Effector memory CD8-positive, alpha-beta T cell (primary cell): ENCODE results near the gene AUTS2.
"Not testable (repeated sequence)": the region's sequence is repeated elsewhere in the genome, so short reads cannot be mapped to it uniquely, and the experiment has no call there.

Source experiments
- ATAC-seq: fragments of 150-1000 bp; cut with Tn5 transposase; replicated peaks from 2 replicates; pipeline ENCODE4 v1.10.0; 2021; ENCODE audit warnings: mild to moderate bottlenecking, moderate library complexity
- DNase-seq, 3 experiments: peaks; one replicate each; pipeline ENCODE4 v3.0.0; 2021
- H3K27ac Mint-ChIP-seq, 2 donors: one replicate each; pipeline ENCODE4 v1.8.0; 2022; ENCODE audit warnings: mild to moderate bottlenecking in 2 of 2, mixed read lengths in 2 of 2, moderate library complexity in 2 of 2
- H3K27me3 Mint-ChIP-seq, 2 donors: one replicate each; pipeline ENCODE4 v1.8.0; 2022; ENCODE audit warnings: mixed read lengths in 2 of 2
- H3K36me3 Mint-ChIP-seq: one replicate; pipeline ENCODE4 v1.8.0; 2022; ENCODE audit warnings: mild to moderate bottlenecking, moderate library complexity, mixed read lengths; ENCODE audit not compliant: insufficient read depth
- H3K4me1 Mint-ChIP-seq, 2 donors: one replicate each; pipeline ENCODE4 v1.8.0; 2022; ENCODE audit warnings: low read depth in 2 of 2, mixed read lengths in 2 of 2
- H3K4me3 Mint-ChIP-seq, 2 donors: one replicate each; pipeline ENCODE4 v1.8.0; 2022; ENCODE audit warnings: mild to moderate bottlenecking in 2 of 2, mixed read lengths in 2 of 2, moderate library complexity in 2 of 2
- H3K9me3 Mint-ChIP-seq, 2 donors: one replicate each; pipeline ENCODE4 v1.8.0; 2022; ENCODE audit warnings: mixed read lengths in 2 of 2

The AUTS2 gene

GRCh38 chr7:69786130-69786529, 187.9 kb downstream of the AUTS2 start:
- not testable (repeated sequence) for ATAC-seq, H3K27me3 Mint-ChIP-seq

DNA sequence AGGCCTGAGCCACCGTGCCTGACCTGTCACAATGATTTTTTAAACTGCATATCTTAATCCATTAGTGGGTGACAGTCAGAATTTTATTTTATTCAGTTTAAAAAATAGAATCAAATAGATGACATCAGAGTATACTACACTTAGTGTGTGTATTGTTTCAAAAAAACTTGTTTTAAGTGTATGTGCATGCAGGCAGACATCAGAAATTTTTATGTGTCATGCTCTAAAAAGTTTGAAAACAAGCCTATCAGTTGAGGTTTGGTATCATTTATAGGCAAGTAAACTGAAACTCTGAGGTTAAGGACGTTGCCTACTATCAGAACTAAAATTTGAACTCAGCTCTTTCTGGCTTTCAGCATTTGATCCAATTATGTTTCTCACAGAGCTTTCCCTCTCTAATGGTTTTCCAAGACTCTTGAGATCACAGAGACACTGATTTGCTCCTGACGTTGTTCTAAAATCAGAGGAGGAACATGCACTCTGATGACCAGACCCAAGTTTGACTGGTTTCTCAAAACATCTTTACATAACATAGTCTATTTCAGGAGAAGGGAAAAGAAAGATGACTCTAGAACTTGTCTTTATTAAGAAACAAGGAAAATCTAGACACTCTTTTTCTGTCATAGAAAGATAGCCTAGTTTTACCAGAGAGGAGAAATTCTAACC, 188.6 kb downstream of the AUTS2 start:
- no peaks in the 10 kb centered on the region for H3K9me3 Mint-ChIP-seq
- H3K36me3 Mint-ChIP-seq: no peaks in the 10 kb centered on the region
- no peaks in the 10 kb centered on the region for H3K27me3 Mint-ChIP-seq
- DNase-seq (no peak), ATAC-seq (no peak)
- no peak overlapping the region for H3K4me3 Mint-ChIP-seq
- H3K27ac Mint-ChIP-seq: no peak overlapping the region
- H3K4me1 Mint-ChIP-seq: peaks cover 0 to 9% of the 10 kb centered on the region in 2 donors

More at GRCh38 chr7:69786130-69786529, 187.9 kb downstream of the AUTS2 start:
- not testable (repeated sequence) for H3K27ac Mint-ChIP-seq, DNase-seq, H3K4me3 Mint-ChIP-seq, H3K9me3 Mint-ChIP-seq, H3K4me1 Mint-ChIP-seq, H3K36me3 Mint-ChIP-seq

GRCh38 chr7:69787736-69788431, 189.6 kb downstream of the AUTS2 start:
- Mint-ChIP-seq H3K27me3 (no peaks in the 10 kb centered on the region), H3K36me3 (no peaks in the 10 kb centered on the region), H3K27ac (no peak overlapping the region), H3K4me1 (peaks cover 0 to 9% of the 10 kb centered on the region in 2 donors), H3K9me3 (no peaks in the 10 kb centered on the region), H3K4me3 (no peak overlapping the region)
- DNase-seq: no peak
- no peak for ATAC-seq

GRCh38 chr7:69789563-69789962, 191.3 kb downstream of the AUTS2 start:
- H3K27me3 Mint-ChIP-seq: peaks cover 0 to 9% of the 10 kb centered on the region in 2 donors
- no peaks in the 10 kb centered on the region for H3K36me3 Mint-ChIP-seq
- no peaks in the 10 kb centered on the region for H3K9me3 Mint-ChIP-seq
- DNase-seq: no peak
- no peak overlapping the region for H3K4me3 Mint-ChIP-seq
- no peak for ATAC-seq
- no peak overlapping the region for H3K27ac Mint-ChIP-seq
- H3K4me1 Mint-ChIP-seq: peaks cover 0 to 6% of the 10 kb centered on the region in 2 donors

DNA sequence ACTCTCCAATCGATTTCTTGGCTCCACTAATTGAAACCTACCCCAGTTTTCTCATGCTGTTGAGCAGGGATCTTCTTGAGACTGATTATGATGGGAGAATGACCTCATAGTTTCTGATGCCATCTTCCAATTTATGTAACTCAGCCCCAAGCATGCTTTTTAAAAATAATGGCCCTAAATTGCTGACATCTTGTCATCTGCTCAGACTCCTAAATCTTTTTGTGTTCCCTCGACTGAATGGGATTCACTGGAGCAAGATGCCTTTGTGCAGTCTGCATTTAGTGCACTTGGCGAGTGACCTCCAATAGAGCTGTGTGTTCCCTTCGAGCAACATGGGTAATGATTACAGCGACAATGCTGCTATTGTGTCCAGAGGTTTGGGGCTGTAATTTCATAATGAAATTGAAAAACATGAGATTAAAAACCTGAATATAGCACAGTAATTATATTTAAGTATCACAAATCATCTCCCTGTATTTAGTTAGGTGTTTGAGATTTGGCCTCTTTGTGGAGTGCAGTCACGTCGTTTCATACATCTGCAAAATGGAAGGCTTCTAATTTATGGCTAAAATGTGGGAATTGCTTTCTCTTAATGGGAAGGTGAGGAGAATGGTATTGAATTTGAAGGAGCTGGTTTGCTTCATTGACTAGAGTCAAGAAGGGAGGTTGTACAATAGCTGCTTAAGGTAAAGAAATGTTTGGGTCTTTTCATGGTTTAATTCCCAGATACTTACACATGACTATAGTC, 192.9 kb downstream of the AUTS2 start:
- DNase-seq: no peak
- H3K4me1 Mint-ChIP-seq: peaks cover 0 to 6% of the 10 kb centered on the region in 2 donors
- no peaks in the 10 kb centered on the region for H3K9me3 Mint-ChIP-seq
- no peak overlapping the region for H3K27ac Mint-ChIP-seq
- no peak for ATAC-seq
- H3K27me3 Mint-ChIP-seq: peaks cover 0 to 12% of the 10 kb centered on the region in 2 donors
- no peaks in the 10 kb centered on the region for H3K36me3 Mint-ChIP-seq
- no peak overlapping the region for H3K4me3 Mint-ChIP-seq

GRCh38 chr7:69791739-69792138, 193.5 kb downstream of the AUTS2 start:
- peaks cover 0 to 16% of the 10 kb centered on the region in 2 donors for H3K27me3 Mint-ChIP-seq
- no peak overlapping the region for H3K4me3 Mint-ChIP-seq
- no peak for ATAC-seq
- peaks cover 0 to 6% of the 10 kb centered on the region in 2 donors for H3K4me1 Mint-ChIP-seq
- no peak for DNase-seq
- H3K27ac Mint-ChIP-seq: no peak overlapping the region
- H3K9me3 Mint-ChIP-seq: no peaks in the 10 kb centered on the region
- H3K36me3 Mint-ChIP-seq: no peaks in the 10 kb centered on the region

DNA sequence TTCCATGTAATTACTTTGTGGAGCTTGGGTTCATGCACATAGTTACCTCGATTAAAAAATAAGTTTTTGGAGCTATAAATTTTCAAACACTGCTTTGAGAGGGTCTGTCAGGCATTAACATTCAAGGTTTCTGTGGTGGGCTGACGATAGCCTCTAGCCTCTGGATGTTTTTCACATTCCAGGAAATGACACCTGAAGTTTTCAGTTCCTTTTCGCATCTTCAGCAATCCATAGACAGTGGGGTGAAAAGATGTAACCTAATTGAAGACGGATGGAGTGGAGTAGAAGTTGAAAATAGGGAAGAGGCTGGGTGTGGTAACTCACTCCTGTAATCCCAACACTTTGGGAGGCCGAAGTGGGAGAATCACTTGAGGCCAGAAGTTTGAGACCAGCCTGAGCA, 197.7 kb downstream of the AUTS2 start:
- Mint-ChIP-seq H3K4me1 (no peaks in the 10 kb centered on the region), H3K27ac (no peak overlapping the region), H3K27me3 (peaks cover 0 to 16% of the 10 kb centered on the region in 2 donors), H3K9me3 (no peaks in the 10 kb centered on the region), H3K4me3 (no peak overlapping the region), H3K36me3 (no peaks in the 10 kb centered on the region)
- ATAC-seq (no peak), DNase-seq (no peak)

- no peaks in the 10 kb centered on the region for H3K4me1 Mint-ChIP-seq
- H3K9me3 Mint-ChIP-seq: no peaks in the 10 kb centered on the region
- H3K27ac Mint-ChIP-seq: no peak overlapping the region
- H3K27me3 Mint-ChIP-seq: peaks cover 0 to 16% of the 10 kb centered on the region in 2 donors
- no peak for ATAC-seq
- no peak overlapping the region for H3K4me3 Mint-ChIP-seq
- H3K36me3 Mint-ChIP-seq: no peaks in the 10 kb centered on the region
- no peak for DNase-seq
Measured at GRCh38 chr7:69796416-69796815, 198.1 kb downstream of the AUTS2 start.

DNA sequence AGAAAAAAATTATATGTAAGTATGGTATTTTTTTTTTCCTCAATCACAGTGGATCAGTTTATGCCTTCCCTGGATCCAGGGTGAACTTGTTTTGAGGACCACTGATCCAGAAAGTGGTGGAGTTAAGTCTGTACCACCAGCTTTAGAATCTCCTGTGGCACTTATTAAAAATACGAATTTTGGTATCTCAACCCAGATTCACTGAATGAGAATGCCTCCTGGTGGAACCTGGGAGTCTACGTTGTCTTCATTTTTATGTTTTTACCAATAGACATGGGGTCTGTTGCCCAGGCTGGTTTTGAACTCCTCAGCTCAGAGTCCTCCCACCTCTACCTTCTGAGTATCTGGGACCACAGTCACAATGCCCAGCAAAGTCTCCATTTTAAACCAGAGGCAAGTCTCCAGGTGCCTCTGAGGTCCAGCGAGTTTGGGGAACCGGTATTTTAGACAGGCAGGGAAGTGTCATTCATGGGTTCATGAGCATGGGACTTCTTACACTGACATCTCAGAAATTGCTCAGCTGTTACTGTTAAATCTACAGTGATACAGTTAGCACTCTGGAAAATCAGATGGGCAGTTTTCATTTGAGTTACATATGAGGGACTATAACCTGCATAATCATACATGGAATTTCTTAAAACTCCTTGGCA, 200.9 kb downstream of the AUTS2 start:
- peaks cover 0 to 11% of the 10 kb centered on the region in 2 donors for H3K27me3 Mint-ChIP-seq
- no peaks in the 10 kb centered on the region for H3K9me3 Mint-ChIP-seq
- H3K36me3 Mint-ChIP-seq: no peaks in the 10 kb centered on the region
- H3K4me3 Mint-ChIP-seq: no peak overlapping the region
- DNase-seq (no peak), ATAC-seq (no peak)
- peaks cover 3 to 5% of the 10 kb centered on the region in 2 donors for H3K4me1 Mint-ChIP-seq
- no peak overlapping the region for H3K27ac Mint-ChIP-seq

GRCh38 chr7:69799990-69800389, 201.7 kb downstream of the AUTS2 start:
- Mint-ChIP-seq H3K4me3 (no peak overlapping the region), H3K27ac (no peak overlapping the region), H3K36me3 (no peaks in the 10 kb centered on the region), H3K4me1 (peaks cover 3 to 13% of the 10 kb centered on the region in 2 donors), H3K9me3 (no peaks in the 10 kb centered on the region), H3K27me3 (peaks cover 0 to 7% of the 10 kb centered on the region in 2 donors)
- DNase-seq: no peak
- no peak for ATAC-seq

- Mint-ChIP-seq H3K4me1 (peaks cover 3 to 15% of the 10 kb centered on the region in 2 donors), H3K4me3 (no peak overlapping the region), H3K9me3 (no peaks in the 10 kb centered on the region), H3K27ac (no peak overlapping the region), H3K27me3 (peaks cover 0 to 7% of the 10 kb centered on the region in 2 donors), H3K36me3 (no peaks in the 10 kb centered on the region)
- DNase-seq (no peak), ATAC-seq (no peak)
Measured at GRCh38 chr7:69800495-69800894, 202.2 kb downstream of the AUTS2 start.

DNA sequence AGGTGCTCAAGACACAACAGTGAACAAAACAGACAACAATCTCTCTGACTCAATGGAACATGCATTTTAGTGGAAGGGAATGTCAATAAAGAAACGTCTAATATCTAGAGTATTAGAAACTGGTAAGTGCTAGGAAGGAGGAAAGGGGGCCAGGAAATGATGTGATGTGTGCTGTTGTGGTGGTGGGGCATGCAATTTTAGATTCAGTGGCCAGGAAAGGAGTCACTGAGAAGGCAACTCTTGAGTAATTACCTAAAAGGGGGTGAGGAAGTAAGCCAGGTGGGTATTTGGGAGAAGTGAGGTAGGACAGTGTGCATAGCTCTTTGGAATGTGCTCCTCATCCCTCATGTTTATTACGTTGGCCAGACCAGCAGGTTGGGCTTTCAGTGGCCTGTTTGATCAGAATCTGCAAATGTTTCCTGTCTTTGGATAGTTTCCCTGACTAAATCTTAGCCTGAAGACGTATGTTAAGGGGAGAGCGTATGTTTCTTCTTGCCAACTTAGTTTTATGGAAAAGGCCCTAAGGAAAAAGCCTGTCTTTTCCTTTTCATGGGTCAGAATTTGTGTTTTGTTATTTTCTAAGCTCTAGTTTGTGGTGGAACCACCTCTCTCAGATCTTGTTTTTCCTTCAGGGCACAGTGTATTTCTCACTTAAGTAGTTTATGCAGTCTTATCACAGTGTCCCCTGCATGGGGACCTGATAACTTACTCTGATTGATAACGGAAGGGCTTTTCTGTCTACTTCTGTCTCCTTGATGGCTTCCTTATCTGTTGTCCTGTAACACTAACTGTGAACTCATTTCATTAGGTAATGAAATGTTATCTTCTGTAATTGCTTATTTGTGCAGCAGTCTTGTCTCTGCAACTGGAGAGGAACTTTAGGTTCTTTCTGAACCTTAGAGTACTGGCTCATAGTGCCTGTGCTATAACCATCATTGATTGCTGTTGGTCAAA, 203.7 kb downstream of the AUTS2 start:
- no peak overlapping the region for H3K27ac Mint-ChIP-seq
- no peak for ATAC-seq
- no peaks in the 10 kb centered on the region for H3K36me3 Mint-ChIP-seq
- H3K9me3 Mint-ChIP-seq: no peaks in the 10 kb centered on the region
- no peaks in the 10 kb centered on the region for H3K27me3 Mint-ChIP-seq
- H3K4me1 Mint-ChIP-seq: peaks cover 3 to 15% of the 10 kb centered on the region in 2 donors
- DNase-seq: no peak
- H3K4me3 Mint-ChIP-seq: no peak overlapping the region
